Fibroblast of villous mesenchyme (primary cell): ENCODE measurements around the gene CYP3A5. TPM values are rescaled to one million over a fixed set of nuclear protein-coding genes. Genes with fewer than 3 reads are reported as not detected.
A peak's percentile ranks its signal among the peaks of the same experiment; 100 is the strongest.

Experiments used
- DNase-seq: peaks from one replicate; pipeline ENCODE4 v3.0.0-alpha.2; 2010; ENCODE audit warnings: low read depth
- H3K4me3 ChIP-seq: 2 replicates; pipeline ENCODE4 v1.5.1; 2011; ENCODE audit warnings: low read depth, mild to moderate bottlenecking, low read length
- CTCF ChIP-seq: IDR thresholded peaks from 2 replicates; pipeline ENCODE4 v1.5.1; 2012; ENCODE audit warnings: low read depth, mild to moderate bottlenecking, low read length; ENCODE audit not compliant: insufficient read depth
- total RNA-seq: library from RNA; depleted of rRNA; stranded (reverse); fragments of >200 nt; gene quantifications from 2 replicates; pipeline ENCODE4 v1.2.3, GENCODE V29; 2012

The CYP3A5 gene
- total RNA-seq, 1 donor: 0.43 TPM

- TF ChIP-seq CTCF: no peak
- DNase-seq: no peak
- H3K4me3 ChIP-seq: no peak overlapping the region
Measured at GRCh38 chr7:99652671-99653070, 27.1 kb downstream of the CYP3A5 start.

- TF ChIP-seq CTCF: no peak
- no peak for DNase-seq
- no peak overlapping the region for H3K4me3 ChIP-seq
Measured at GRCh38 chr7:99651290-99651689, 28.5 kb downstream of the CYP3A5 start.

GRCh38 chr7:99648843-99649242 is 31.0 kb downstream of the CYP3A5 start:
- no peak overlapping the region for H3K4me3 ChIP-seq
- no peak for TF ChIP-seq CTCF
- no peak for DNase-seq

GRCh38 chr7:99645590-99645989 is 34.2 kb downstream of the CYP3A5 start:
- DNase-seq: no peak
- H3K4me3 ChIP-seq: no peak overlapping the region
- TF ChIP-seq CTCF: no peak

GRCh38 chr7:99644431-99644830 is 35.4 kb downstream of the CYP3A5 start:
- H3K4me3 ChIP-seq: no peak overlapping the region
- peak; percentile 55 for DNase-seq
- TF ChIP-seq CTCF: no peak

- DNase-seq: no peak
- TF ChIP-seq CTCF: no peak
- H3K4me3 ChIP-seq: no peak overlapping the region
Measured at GRCh38 chr7:99643464-99643863, 36.3 kb downstream of the CYP3A5 start.

- TF ChIP-seq CTCF: no peak
- no peak for DNase-seq
- no peak overlapping the region for H3K4me3 ChIP-seq
Measured at GRCh38 chr7:99642027-99642426, 37.8 kb downstream of the CYP3A5 start.
